Parathyroid adenoma (tissue), 2 donors: ENCODE results near the gene SMCO4.

Experiments
- H2AFZ ChIP-seq: fragments of 300-600 bp; sonication (generic); one replicate; pipeline ENCODE4 v1.7.0; 2017; ENCODE audit warnings: antibody characterized with exemption, mild to moderate bottlenecking
- H3K27ac ChIP-seq: fragments of 300-600 bp; sonication (generic); one replicate; pipeline ENCODE4 v1.7.0; 2017
- H3K27me3 ChIP-seq: fragments of 300-600 bp; sonication (generic); one replicate; pipeline ENCODE4 v1.7.0; 2017; ENCODE audit warnings: low read length; ENCODE audit not compliant: control insufficient read depth, insufficient read depth
- H3K36me3 ChIP-seq: fragments of 300-600 bp; sonication (generic); one replicate; pipeline ENCODE4 v1.7.0; 2017; ENCODE audit warnings: low read length; ENCODE audit not compliant: control insufficient read depth, insufficient read depth
- H3K4me1 ChIP-seq: fragments of 300-600 bp; sonication (generic); one replicate; pipeline ENCODE4 v1.7.0; 2017; ENCODE audit warnings: control low read depth
- H3K4me2 ChIP-seq: fragments of 300-600 bp; sonication (generic); one replicate; pipeline ENCODE4 v1.7.0; 2017; ENCODE audit warnings: low read length
- H3K4me3 ChIP-seq: fragments of 300-600 bp; sonication (generic); one replicate; pipeline ENCODE4 v1.7.0; 2017; ENCODE audit warnings: low read depth, low read length
- H3K79me2 ChIP-seq: fragments of 300-600 bp; sonication (generic); one replicate; pipeline ENCODE4 v1.7.0; 2017; ENCODE audit warnings: control low read depth
- H3K9ac ChIP-seq: fragments of 300-600 bp; sonication (generic); one replicate; pipeline ENCODE4 v1.7.0; 2017; ENCODE audit warnings: mild to moderate bottlenecking
- H3K9me3 ChIP-seq: fragments of 300-600 bp; sonication (generic); one replicate; pipeline ENCODE4 v1.7.0; 2017; ENCODE audit warnings: low read length; ENCODE audit not compliant: control insufficient read depth
- TF ChIP-seq, protein P1 (sequence below): fragments of 300-600 bp; sonication (generic); IDR thresholded peaks from one replicate; pipeline ENCODE4 v1.7.0; 2017; ENCODE audit warnings: antibody characterized with exemption, mild to moderate bottlenecking
- donor health status: primary hyperparathyroidism.

Gene SMCO4

DNA sequence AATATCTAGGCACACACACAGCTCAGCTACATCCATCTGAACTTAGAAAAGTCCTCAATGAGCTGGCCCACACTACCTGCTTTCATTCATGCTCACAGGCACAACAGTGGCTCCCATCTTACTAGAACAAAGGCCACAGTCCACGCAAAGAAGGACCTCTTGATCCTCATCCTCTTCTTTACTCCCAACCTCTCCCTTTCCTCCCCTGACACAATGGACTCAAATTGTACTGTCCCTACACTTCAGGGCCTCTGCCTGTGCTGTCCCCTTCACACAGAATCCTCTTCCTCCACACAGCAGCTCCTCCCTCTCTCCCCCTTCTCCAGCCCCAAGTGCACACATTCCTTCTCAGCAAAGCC lies 12.7 kb downstream of the SMCO4 start:
- peaks cover 11% of the 10 kb centered on the region for H3K4me1 ChIP-seq
- no peak overlapping the region for H3K9ac ChIP-seq
- no peak overlapping the region for H3K4me2 ChIP-seq
- no peak overlapping the region for H3K4me3 ChIP-seq
- TF ChIP-seq, protein P1, sequence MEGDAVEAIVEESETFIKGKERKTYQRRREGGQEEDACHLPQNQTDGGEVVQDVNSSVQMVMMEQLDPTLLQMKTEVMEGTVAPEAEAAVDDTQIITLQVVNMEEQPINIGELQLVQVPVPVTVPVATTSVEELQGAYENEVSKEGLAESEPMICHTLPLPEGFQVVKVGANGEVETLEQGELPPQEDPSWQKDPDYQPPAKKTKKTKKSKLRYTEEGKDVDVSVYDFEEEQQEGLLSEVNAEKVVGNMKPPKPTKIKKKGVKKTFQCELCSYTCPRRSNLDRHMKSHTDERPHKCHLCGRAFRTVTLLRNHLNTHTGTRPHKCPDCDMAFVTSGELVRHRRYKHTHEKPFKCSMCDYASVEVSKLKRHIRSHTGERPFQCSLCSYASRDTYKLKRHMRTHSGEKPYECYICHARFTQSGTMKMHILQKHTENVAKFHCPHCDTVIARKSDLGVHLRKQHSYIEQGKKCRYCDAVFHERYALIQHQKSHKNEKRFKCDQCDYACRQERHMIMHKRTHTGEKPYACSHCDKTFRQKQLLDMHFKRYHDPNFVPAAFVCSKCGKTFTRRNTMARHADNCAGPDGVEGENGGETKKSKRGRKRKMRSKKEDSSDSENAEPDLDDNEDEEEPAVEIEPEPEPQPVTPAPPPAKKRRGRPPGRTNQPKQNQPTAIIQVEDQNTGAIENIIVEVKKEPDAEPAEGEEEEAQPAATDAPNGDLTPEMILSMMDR = no peak
- no peaks in the 10 kb centered on the region for H3K9me3 ChIP-seq
- H3K27me3 ChIP-seq = no peaks in the 10 kb centered on the region
- no peaks in the 10 kb centered on the region for H3K36me3 ChIP-seq
- H3K79me2 ChIP-seq = no peaks in the 10 kb centered on the region
- H3K27ac ChIP-seq = peak overlapping the region; percentile 54
- H2AFZ ChIP-seq = no peak overlapping the region

DNA sequence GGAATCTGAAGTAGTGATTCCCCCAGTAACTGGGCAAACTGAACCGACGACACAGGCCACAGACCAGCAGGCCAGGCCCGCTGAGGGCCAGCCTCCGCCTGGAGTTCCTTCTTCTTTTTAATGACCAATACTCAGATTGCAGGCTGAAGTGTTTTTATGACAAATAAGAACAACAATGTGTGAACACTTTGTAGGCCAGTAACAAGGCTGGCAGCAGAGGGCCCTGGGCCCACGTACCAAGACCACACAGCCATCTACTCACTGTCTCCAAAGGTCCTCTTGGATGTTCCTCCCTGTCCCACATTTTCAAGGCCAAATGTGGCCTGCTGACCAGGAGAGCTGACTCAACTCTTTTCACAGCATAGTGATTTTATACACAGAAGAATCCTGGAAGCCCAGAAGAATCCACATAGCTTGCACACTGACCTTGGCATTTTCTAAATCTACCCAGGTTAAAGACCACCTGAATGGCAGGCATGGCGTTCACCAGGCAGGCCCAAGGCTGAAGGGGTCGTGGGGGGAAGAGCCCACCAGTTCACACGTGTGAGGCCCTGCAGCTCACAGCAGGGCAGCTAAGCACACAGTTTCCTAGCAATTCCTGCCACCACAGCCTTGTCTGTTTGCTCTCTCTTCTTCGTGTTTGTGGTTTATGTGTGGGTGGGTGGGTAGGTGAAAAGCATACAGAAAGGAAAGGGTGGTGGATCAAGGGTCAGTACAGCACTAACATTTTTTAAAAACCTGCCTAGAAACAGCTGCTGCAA lies 13.3 kb downstream of the SMCO4 start:
- Histone ChIP-seq H3K9me3 (no peaks in the 10 kb centered on the region), H3K9ac (no peak overlapping the region), H3K27me3 (no peaks in the 10 kb centered on the region), H3K36me3 (no peaks in the 10 kb centered on the region), H3K4me3 (no peak overlapping the region), H3K27ac (peak overlapping the region; percentile 54), H3K79me2 (no peaks in the 10 kb centered on the region), H3K4me2 (no peak overlapping the region), H2AFZ (peak overlapping the region; percentile 50), H3K4me1 (peaks cover 11% of the 10 kb centered on the region)
- TF ChIP-seq, protein P1 = no peak

DNA sequence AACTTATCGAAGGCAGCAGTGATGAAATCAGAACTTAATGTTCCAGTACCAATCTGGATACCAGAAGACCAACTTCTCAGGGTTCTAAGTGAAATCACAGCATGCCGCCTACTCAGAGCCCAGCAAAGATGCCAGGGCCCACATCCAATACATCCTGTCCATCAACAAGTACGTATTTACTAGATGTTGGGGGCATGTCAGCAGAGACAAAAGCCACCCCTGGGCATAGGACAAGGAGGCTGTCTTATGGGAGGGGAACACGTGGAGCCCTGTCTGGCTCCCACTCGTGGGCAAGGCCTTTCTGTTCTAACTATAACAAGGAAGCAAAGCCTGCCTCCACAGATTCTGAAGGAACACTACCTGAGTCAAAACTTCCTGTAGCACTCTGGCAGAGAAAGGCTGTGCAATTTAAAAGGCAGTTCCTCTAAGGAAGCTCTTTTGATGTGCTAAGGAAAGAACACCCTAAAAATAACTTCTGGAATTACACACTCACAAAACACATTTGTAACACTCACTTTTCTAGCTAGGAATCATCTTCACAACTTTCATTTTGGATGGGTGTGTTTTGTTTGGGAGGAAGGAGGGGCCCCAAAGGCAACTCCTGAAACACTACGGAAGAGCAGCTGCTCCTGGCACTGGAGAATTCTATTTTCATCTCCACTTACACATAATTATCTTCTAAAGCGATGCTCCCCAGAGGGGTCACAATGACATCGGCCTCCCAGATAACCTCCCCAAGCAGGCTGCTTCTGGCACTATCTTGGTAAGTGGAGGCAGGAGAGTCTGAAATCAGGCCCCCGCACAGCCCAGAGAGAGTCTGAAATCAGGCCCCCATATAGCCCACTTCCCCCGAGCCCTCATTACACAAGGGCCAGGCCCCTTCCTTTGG lies 14.2 kb downstream of the SMCO4 start:
- Histone ChIP-seq H3K27me3 (no peaks in the 10 kb centered on the region), H3K9me3 (no peaks in the 10 kb centered on the region), H3K9ac (no peak overlapping the region), H3K36me3 (no peaks in the 10 kb centered on the region), H2AFZ (no peak overlapping the region), H3K4me3 (no peak overlapping the region), H3K79me2 (no peaks in the 10 kb centered on the region), H3K4me1 (peaks cover 13% of the 10 kb centered on the region), H3K4me2 (no peak overlapping the region), H3K27ac (peak overlapping the region; percentile 54)
- TF ChIP-seq, protein P1 = no peak

DNA sequence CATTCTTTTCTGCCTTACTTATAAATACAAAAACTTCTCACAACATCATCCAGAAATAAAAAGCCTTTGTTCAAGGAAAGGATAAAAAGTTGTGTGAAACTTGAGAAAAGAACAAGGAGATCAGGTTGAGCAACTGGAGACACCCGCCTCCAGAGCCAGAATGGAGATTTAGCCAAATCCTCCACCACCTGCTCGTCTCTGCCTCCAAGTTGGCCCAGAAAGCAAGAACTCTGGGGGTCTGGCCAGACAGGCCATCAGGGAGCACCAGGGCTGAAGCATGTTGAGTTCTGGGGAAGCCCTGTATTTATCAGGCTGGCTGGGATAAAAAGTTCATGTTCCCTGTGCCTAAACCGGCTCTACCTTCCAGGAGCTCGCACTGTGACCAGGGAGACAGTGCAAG lies 14.9 kb downstream of the SMCO4 start:
- Histone ChIP-seq H3K4me2 (no peak overlapping the region), H3K27ac (peak overlapping the region; percentile 42), H3K36me3 (no peaks in the 10 kb centered on the region), H3K79me2 (no peaks in the 10 kb centered on the region), H3K9ac (no peak overlapping the region), H3K9me3 (no peaks in the 10 kb centered on the region), H2AFZ (no peak overlapping the region), H3K4me1 (peaks cover 16% of the 10 kb centered on the region), H3K4me3 (no peak overlapping the region), H3K27me3 (no peaks in the 10 kb centered on the region)
- TF ChIP-seq, protein P1 = no peak
